Measurements from ENCODE around the gene ING3.

GRCh38 chr7:120942861-120943260 lies 7.7 kb upstream of the ING3 start:
- no peak for TF ChIP-seq TCF12 (IDR thresholded peaks at IDR 0.05; ENCODE audit: low read depth, low read length)
- TF ChIP-seq CTCF (IDR thresholded peaks at IDR 0.05; ENCODE audit: control extremely low read depth in 1 of 3, insufficient read depth in 1 of 3, low read depth in 1 of 3, low read length in 3 of 3): no peak
- TF ChIP-seq, protein P1, sequence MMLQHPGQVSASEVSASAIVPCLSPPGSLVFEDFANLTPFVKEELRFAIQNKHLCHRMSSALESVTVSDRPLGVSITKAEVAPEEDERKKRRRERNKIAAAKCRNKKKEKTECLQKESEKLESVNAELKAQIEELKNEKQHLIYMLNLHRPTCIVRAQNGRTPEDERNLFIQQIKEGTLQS (IDR thresholded peaks at IDR 0.05; ENCODE audit: insufficient read depth, low read depth, low read length): no peak
- no peak for TF ChIP-seq EP300 (IDR thresholded peaks at IDR 0.05; ENCODE audit: borderline replicate concordance in 1 of 2, low read depth in 2 of 2, low read length in 2 of 2)
- no peak for TF ChIP-seq ZNF274 (IDR thresholded peaks at IDR 0.05; ENCODE audit: borderline replicate concordance, extremely low read depth, low read length)
- TF ChIP-seq RNF2 (IDR thresholded peaks at IDR 0.05; ENCODE audit: borderline replicate concordance, low read depth, low read length, missing control alignments, poor library complexity, severe bottlenecking): no peak
- no peak for TF ChIP-seq FOSL1 (IDR thresholded peaks at IDR 0.05; ENCODE audit: insufficient read depth, low read depth, low read length)
- no peak for TF ChIP-seq HDAC2 (IDR thresholded peaks at IDR 0.05; ENCODE audit: borderline replicate concordance in 1 of 2, low read depth in 2 of 2, low read length in 2 of 2)
- no peak for TF ChIP-seq TAF1 (IDR thresholded peaks at IDR 0.05; ENCODE audit: low read depth, low read length)
- no peak for TF ChIP-seq YY1 (IDR thresholded peaks at IDR 0.05; ENCODE audit: low read depth, low read length)
- no peak for TF ChIP-seq POLR2AphosphoS5 (IDR thresholded peaks at IDR 0.05; ENCODE audit: low read depth, low read length)
- no peak for TF ChIP-seq POLR2A (IDR thresholded peaks at IDR 0.05; ENCODE audit: control extremely low read depth in 1 of 2, low read depth in 2 of 2, low read length in 2 of 2)
- no peak for TF ChIP-seq CREB1 (IDR thresholded peaks at IDR 0.05)
- no peak for TF ChIP-seq RFX5 (IDR thresholded peaks at IDR 0.05; ENCODE audit: borderline replicate concordance, low read depth, low read length)
